ENCODE data around the gene MAPKAP1.
"Not testable (repeated sequence)": the region's sequence is repeated elsewhere in the genome, so short reads cannot be mapped to it uniquely, and the experiment has no call there.

Gene MAPKAP1

GRCh38 chr9:125730168-125730567 is 23.2 kb upstream of the MAPKAP1 start:
- no peak for DNase-seq

GRCh38 chr9:125726456-125727132 is 19.6 kb upstream of the MAPKAP1 start:
- DNase-seq, result no peak

- no peak for DNase-seq
Measured at GRCh38 chr9:125707472-125707804, 430 bp upstream of the MAPKAP1 start.

- no peak for DNase-seq
Measured at GRCh38 chr9:125705893-125706292, 1.1 kb downstream of the MAPKAP1 start.

GRCh38 chr9:125703662-125704061 is 3.3 kb downstream of the MAPKAP1 start:
- DNase-seq, result no peak

- peak; percentile 21 for DNase-seq
Measured at GRCh38 chr9:125701351-125701750, 5.7 kb downstream of the MAPKAP1 start.

- DNase-seq, result no peak
Measured at GRCh38 chr9:125700791-125701190, 6.2 kb downstream of the MAPKAP1 start.

- no peak for DNase-seq
Measured at GRCh38 chr9:125699870-125700269, 7.1 kb downstream of the MAPKAP1 start.

GRCh38 chr9:125696106-125696647 is 10.8 kb downstream of the MAPKAP1 start:
- DNase-seq, result no peak

- DNase-seq, result not testable (repeated sequence)
Measured at GRCh38 chr9:125695548-125695947, 11.5 kb downstream of the MAPKAP1 start.

- no peak for DNase-seq
Measured at GRCh38 chr9:125694478-125694877, 12.5 kb downstream of the MAPKAP1 start.

- DNase-seq, result not testable (repeated sequence)
Measured at GRCh38 chr9:125693492-125693891, 13.5 kb downstream of the MAPKAP1 start.

- DNase-seq, result no peak
Measured at GRCh38 chr9:125691869-125692268, 15.1 kb downstream of the MAPKAP1 start.

- DNase-seq, result no peak
Measured at GRCh38 chr9:125690679-125691078, 16.3 kb downstream of the MAPKAP1 start.

- no peak for DNase-seq
Measured at GRCh38 chr9:125687163-125687863, 19.7 kb downstream of the MAPKAP1 start.

GRCh38 chr9:125685167-125685566 is 21.8 kb downstream of the MAPKAP1 start:
- DNase-seq, result no peak

- DNase-seq, result no peak
Measured at GRCh38 chr9:125683486-125683885, 23.5 kb downstream of the MAPKAP1 start.

GRCh38 chr9:125682340-125682739 is 24.7 kb downstream of the MAPKAP1 start:
- DNase-seq, result no peak

- no peak for DNase-seq
Measured at GRCh38 chr9:125681657-125682056, 25.4 kb downstream of the MAPKAP1 start.

- DNase-seq, result no peak
Measured at GRCh38 chr9:125681086-125681622, 25.9 kb downstream of the MAPKAP1 start.

GRCh38 chr9:125680445-125680844 is 26.6 kb downstream of the MAPKAP1 start:
- no peak for DNase-seq

GRCh38 chr9:125679597-125680189 is 27.3 kb downstream of the MAPKAP1 start:
- DNase-seq, result no peak

All from 8988T (cell line).